Activated B cell treated with CpG ODN at 0.5 μM for 24 hours (primary cell): ENCODE measurements around the gene NPIPB2. TPM values are rescaled to one million over a fixed set of nuclear protein-coding genes. Genes with fewer than 3 reads are reported as not detected.
"Not testable (repeated sequence)": the region's sequence is repeated elsewhere in the genome, so short reads cannot be mapped to it uniquely, and the experiment has no call there.

ENCODE experiments used
- ATAC-seq: fragments of 200-7000 bp; cut with Tn5 transposase; one replicate; pipeline ENCODE4 v1.10.0; 2021; ENCODE audit warnings: low read depth, mild to moderate bottlenecking, moderate library complexity
- CTCF ChIA-PET: fragments of 350-600 bp; sonication (Branson Sonifier 250); formaldehyde crosslinking; loops from one replicate; lab custom pipeline; 2021; ENCODE audit warnings: antibody characterized with exemption; lab: Charles Lee
- POLR2A ChIA-PET: fragments of 350-600 bp; sonication (Branson Sonifier 250); formaldehyde crosslinking; loops from one replicate; lab custom pipeline; 2021; ENCODE audit warnings: antibody characterized with exemption; lab: Charles Lee
- DNase-seq: peaks from one replicate; pipeline ENCODE4 v3.0.0; 2022
- H3K27ac Mint-ChIP-seq: one replicate; pipeline ENCODE4 v1.8.0; 2020; ENCODE audit warnings: mixed read lengths
- H3K27me3 Mint-ChIP-seq: one replicate; pipeline ENCODE4 v1.8.0; 2021; ENCODE audit warnings: mixed read lengths
- H3K36me3 Mint-ChIP-seq: one replicate; pipeline ENCODE4 v1.8.0; 2021; ENCODE audit warnings: low read depth, mixed read lengths
- H3K4me1 Mint-ChIP-seq: one replicate; pipeline ENCODE4 v1.8.0; 2021; ENCODE audit warnings: mixed read lengths
- H3K4me3 Mint-ChIP-seq: one replicate; pipeline ENCODE4 v1.8.0; 2020; ENCODE audit warnings: mild to moderate bottlenecking, mixed read lengths
- H3K9me3 Mint-ChIP-seq: one replicate; pipeline ENCODE4 v1.8.0; 2020; ENCODE audit warnings: mixed read lengths
- intact Hi-C: fragments of 100-400 bp; cut with micrococcal nuclease; formaldehyde crosslinking; loops from one replicate; pipeline ENCODE4 v1.15.1; 2024
- total RNA-seq: library from RNA; stranded (reverse); gene quantifications from 2 replicates; pipeline ENCODE4 v1.2.3, GENCODE V29; 2022
- TF ChIP-seq, protein P1 (sequence below): fragments of 200-600 bp; IDR thresholded peaks from one replicate; pipeline ENCODE4 v1.8.0; 2022; ENCODE audit warnings: antibody characterized with exemption, mild to moderate bottlenecking

The NPIPB2 gene
- total RNA-seq: 13.8 and 18.7 TPM in 2 replicates

DNA sequence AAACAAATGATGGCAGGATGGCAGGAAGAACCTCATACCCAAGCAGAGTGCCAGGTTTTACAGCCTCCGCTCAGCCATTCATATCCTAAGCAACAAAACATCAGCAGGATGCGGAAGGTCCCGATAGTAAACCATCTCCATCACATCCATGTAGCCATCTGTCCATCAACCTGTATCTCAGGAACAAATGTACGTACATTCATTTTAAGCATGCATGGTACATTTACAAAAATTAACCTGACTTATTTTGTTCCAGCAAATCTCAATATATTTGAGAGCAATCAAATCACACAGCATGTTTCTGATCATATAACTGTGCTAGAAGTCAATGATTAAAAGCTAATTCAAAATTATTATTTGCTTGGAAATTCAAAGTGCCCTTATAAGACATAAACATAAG lies at the start of gene NPIPB2:
TSS of gene NPIPB2 (minus strand) at position 101 of the 400 bp plus-strand sequence. CDS start at position 101, 0 bp downstream.
- H3K4me1 Mint-ChIP-seq, POLR2A ChIA-PET, H3K27me3 Mint-ChIP-seq: not testable (repeated sequence)

DNA sequence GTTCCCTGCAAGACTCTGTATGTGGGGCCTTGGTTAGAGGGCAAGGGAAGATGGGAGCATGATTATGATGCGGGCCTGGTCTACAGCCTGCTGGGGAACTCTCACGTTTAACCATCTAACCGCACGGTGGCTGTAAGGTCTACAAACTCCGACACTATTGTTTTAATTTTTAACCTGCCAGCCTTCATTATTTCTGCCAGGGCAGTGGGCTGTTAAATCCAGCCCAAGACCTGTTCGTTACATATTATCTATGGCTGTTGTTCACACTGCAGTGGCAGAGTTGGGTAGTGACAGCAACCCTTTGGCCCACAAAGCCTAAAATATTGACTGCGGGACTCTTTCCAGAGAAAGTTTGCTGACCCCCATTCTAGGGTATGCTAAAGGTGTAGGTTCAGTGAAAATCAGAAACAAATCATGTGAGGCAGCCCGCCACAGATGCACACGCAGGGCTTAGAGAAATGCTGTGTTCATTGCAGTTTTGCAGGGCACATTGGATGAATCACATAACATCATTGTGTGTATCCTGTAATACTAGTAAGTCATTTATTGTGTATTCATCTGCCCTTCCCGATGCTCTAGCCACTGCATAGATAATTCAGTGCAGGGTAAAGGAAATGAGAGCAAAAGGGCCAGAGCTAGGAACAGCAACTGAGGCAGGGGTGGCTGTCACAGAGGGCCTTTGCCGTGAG lies 49.0 kb upstream of the NPIPB2 start:
- intact Hi-C loops: no loop called here
- no peak for ATAC-seq
- H3K36me3 Mint-ChIP-seq: peaks cover 27% of the 10 kb centered on the region
- H3K4me1 Mint-ChIP-seq: peaks cover 77% of the 10 kb centered on the region
- POLR2A ChIA-PET: no interaction called here
- H3K27me3 Mint-ChIP-seq: no peaks in the 10 kb centered on the region
- TF ChIP-seq, protein P1, sequence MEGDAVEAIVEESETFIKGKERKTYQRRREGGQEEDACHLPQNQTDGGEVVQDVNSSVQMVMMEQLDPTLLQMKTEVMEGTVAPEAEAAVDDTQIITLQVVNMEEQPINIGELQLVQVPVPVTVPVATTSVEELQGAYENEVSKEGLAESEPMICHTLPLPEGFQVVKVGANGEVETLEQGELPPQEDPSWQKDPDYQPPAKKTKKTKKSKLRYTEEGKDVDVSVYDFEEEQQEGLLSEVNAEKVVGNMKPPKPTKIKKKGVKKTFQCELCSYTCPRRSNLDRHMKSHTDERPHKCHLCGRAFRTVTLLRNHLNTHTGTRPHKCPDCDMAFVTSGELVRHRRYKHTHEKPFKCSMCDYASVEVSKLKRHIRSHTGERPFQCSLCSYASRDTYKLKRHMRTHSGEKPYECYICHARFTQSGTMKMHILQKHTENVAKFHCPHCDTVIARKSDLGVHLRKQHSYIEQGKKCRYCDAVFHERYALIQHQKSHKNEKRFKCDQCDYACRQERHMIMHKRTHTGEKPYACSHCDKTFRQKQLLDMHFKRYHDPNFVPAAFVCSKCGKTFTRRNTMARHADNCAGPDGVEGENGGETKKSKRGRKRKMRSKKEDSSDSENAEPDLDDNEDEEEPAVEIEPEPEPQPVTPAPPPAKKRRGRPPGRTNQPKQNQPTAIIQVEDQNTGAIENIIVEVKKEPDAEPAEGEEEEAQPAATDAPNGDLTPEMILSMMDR: no peak
- H3K4me3 Mint-ChIP-seq: no peak overlapping the region
- CTCF ChIA-PET: interaction anchor here (1.2 kb wide), 1 partner anchor 77 kb away, joined by 5 read pairs; no protein-coding TSS in a partner anchor
- no peaks in the 10 kb centered on the region for H3K9me3 Mint-ChIP-seq
- no peak for DNase-seq
- peak overlapping the region; percentile 35 for H3K27ac Mint-ChIP-seq

More for the DNA sequence above, at the start of gene NPIPB2:
- intact Hi-C loops, H3K9me3 Mint-ChIP-seq, H3K27ac Mint-ChIP-seq, H3K4me3 Mint-ChIP-seq, H3K36me3 Mint-ChIP-seq, ATAC-seq, DNase-seq, CTCF ChIA-PET: not testable (repeated sequence)

DNA sequence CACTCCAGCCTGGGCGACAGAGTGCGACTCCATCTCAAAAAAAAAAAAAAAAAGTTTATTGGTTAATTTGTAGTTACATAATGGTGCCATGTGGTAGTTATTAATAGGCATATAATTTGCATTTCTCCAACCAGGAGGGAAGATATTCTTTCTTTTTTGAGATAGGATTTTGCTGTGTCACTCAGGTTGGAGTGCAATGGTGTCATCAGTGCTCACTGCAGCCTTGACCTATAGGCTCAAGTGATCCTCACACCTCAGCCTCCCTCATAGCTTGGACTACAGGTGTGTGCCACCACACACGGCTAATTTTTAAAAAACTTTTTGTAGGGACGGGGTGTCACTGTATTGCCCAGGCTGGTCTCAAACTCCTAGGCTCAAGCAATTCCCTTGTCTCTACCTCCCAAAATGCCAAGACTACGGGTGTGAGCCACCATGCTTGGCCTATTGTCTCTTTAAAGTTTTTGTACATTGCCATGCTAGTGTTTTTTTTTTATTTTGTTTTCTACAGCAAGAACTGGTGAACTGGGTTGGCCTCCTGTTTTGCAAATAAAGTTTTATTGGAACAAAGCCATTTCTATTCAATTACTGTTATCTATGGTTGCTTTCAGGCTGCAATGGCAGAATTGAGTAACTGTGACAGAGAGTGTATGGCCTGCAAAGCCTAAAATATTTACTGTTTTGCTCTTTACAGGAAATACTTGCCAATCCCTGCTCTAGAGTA lies 46.6 kb upstream of the NPIPB2 start:
- H3K27ac Mint-ChIP-seq: no peak overlapping the region
- peaks cover 48% of the 10 kb centered on the region for H3K36me3 Mint-ChIP-seq
- ATAC-seq (no peak), DNase-seq (no peak)
- H3K4me1 Mint-ChIP-seq: peaks cover 77% of the 10 kb centered on the region
- POLR2A ChIA-PET: interaction anchor here (0.7 to 2.3 kb wide), 2 partner anchors 12 to 20 kb away, joined by 3 to 6 read pairs; partner anchors contain the start of gene SNX29
- CTCF ChIA-PET: no interaction called here
- H3K9me3 Mint-ChIP-seq: no peaks in the 10 kb centered on the region
- intact Hi-C loops: no loop called here
- no peak overlapping the region for H3K4me3 Mint-ChIP-seq
- no peaks in the 10 kb centered on the region for H3K27me3 Mint-ChIP-seq
- TF ChIP-seq, protein P1: no peak

DNA sequence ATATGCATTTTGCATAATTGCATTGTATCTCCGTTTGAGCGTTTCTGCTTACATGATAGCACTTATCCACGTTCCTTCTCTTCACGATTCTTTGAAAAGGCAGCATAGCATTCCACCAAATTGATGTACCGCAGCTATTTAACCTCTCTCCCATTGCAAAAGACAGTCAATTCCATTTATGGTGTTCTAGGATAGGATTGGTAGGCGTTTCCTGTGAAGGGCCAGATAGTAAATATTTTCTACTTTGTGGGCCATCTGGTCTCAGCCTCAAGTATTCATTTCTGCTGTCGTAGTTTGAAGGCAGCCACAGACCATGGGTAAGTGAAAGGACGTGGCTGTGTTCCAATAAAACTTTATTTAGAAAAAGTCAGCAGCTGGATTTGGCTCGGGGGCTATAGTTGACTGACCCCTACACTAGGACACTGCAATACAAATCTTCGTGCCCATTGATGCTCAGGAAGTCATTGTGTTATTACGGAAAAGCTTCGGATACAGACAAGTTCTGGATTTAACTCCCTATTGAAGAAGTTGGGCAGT lies 44.7 kb upstream of the NPIPB2 start:
- ChIA-PET CTCF (no interaction called here), POLR2A (interaction anchor here (2.3 kb wide), 1 partner anchor 10 kb away, joined by 6 read pairs; the partner anchor contains the start of gene SNX29)
- TF ChIP-seq, protein P1: no peak
- Mint-ChIP-seq H3K27ac (no peak overlapping the region), H3K9me3 (no peaks in the 10 kb centered on the region), H3K36me3 (peaks cover 45% of the 10 kb centered on the region), H3K27me3 (no peaks in the 10 kb centered on the region), H3K4me3 (no peak overlapping the region), H3K4me1 (peaks cover 75% of the 10 kb centered on the region)
- intact Hi-C loops: no loop called here
- ATAC-seq (no peak), DNase-seq (no peak)

DNA sequence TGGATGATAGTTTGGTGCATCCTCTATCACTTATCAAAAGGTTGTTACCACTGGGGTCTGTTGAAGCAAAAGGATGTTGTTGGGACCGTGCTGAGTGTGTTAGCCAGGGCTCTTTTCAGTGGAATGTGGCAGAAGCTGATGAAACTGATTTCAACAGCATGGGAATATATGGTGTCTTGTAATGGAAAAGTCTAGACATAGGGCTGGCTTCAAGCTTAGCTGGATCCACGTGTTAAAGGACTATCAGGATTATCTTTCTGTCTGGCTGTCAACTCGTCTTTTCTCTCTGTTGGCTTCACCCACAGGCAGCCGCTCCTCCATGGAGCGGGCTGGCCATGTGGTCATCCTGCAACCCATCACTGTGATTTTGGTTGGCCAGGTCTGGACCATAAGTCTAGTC lies 43.4 kb upstream of the NPIPB2 start:
- Mint-ChIP-seq H3K4me1 (peaks cover 80% of the 10 kb centered on the region), H3K4me3 (no peak overlapping the region)

More for the DNA sequence above, 43.4 kb upstream of the NPIPB2 start:
- ChIA-PET CTCF (no interaction called here), POLR2A (no interaction called here)
- Mint-ChIP-seq H3K36me3 (peaks cover 40% of the 10 kb centered on the region), H3K27ac (no peak overlapping the region), H3K27me3 (no peaks in the 10 kb centered on the region), H3K9me3 (no peaks in the 10 kb centered on the region)
- DNase-seq (no peak), ATAC-seq (no peak)
- TF ChIP-seq, protein P1: no peak
- intact Hi-C loops: no loop called here
